HG03108 (cell line): ENCODE data around the gene RAB26.

Experiments used
- ATAC-seq: cut with Tn5 transposase; IDR thresholded peaks from one replicate; pipeline ENCODE4 v1.9.1; 2021; ENCODE audit warnings: moderate library complexity; ENCODE audit not compliant: unreplicated experiment

The RAB26 gene

DNA sequence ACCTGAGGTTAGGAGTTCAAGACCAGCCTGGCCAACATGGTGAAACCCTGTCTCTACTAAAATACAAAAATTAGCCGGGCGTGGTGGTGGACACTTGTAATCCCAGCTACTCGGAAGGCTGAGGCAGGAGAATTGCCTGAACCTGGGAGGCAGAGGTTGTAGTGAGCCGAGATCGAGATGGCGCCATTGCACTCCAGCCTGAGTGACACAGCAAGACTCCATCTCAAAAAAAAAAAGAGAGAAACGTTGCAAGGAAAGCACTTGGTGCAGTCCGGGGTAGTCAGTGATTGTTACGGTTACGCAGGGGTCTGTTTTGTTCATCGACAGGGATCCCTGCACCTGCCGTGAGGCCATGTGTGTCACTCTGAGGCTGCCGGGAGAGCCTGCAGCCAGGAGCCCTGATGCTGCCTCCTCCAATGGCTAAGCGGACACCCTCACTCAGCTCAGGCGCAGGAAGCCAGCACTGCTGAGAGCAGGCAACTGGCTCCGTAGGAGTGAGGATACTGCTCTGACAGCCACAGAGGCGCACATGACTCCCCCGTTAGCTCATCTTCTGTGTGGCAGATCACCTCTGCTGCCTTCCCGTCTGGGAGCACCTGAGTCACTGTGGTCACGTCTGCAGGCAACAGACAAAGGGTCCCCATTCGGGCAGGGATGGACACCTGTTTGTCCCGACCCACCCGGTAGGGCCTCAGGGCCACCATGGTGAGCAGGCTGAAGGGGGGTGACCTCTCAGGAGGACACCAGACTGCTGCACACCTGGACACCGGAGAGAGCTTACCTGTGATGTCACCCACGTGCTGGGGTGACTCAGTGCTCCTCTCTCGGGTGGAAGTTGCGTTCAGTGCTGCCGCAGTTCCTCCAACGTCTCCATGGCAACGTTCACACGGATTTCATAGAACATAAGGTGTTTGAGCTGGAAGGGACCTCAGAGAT is 5.2 kb upstream of the RAB26 start:
- no peak for ATAC-seq

DNA sequence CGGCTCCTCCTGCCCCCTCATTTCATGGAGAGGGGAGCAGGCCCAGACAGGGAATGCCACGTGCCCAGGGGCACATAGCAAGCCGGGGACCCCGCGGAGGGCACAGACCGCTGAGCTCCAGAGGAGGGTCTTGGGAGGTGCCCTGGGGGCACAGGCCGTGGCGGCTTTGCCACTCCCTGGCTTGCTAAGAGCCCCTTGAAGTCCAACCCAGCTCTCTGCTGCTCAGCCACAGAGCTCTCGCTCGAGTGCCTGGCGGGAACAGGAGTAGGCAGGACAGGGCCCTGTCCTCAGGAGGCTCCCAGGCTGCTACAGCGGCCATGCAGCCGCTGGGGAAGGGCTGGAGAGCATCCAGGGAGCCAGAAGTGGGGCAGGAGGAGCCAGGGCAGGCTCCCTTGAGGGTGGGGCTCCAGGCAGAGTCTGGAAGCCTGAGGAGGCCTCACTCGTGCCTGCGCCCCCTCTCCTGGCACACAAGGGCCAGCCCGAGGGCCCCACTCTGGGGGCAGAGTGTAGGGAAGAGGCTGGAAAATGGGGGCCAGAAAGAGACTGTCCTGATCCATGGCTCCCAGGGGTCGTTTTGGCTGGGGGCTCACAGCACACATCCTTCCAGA is 4.4 kb upstream of the RAB26 start:
- ATAC-seq: no peak

DNA sequence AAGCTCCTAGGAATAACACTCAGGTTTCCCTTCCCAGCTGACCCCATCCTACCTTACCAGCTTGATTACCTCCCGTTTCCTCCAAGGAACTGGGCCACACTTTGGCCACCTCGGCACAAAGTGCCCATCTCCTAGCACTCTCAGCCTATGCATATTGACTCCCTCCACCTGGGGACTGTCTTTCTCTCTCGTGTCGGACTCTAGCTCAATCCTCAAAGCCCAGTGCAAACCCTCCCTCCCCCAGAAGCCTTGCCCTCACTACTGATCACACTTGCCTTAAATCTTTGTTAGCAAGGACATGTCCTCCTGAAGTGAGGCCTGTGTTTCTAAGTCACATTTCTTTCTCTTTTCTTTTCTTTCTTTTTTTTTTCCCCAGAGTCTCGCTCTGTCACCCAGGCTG is 2.6 kb upstream of the RAB26 start:
- ATAC-seq: no peak

DNA sequence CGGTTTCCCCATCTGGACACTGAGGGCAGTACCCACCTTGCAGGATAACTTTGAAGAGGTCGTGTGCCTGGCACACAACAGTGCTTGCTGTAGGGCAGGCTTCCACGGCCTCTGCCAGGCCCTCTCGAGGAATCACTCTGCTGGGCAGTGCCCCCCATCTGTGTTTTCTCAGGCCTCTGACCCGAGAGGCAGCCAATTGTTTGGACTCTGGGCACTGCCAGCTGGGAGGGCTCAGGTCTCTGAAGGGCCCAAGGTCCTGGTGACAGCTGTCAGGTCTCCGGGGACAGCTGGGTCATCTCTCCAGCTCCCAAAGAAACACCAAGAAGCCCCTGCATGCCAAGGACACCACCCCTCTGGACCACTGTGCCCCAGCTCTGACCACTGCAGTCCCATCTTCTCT is 1.0 kb upstream of the RAB26 start:
- no peak for ATAC-seq

DNA sequence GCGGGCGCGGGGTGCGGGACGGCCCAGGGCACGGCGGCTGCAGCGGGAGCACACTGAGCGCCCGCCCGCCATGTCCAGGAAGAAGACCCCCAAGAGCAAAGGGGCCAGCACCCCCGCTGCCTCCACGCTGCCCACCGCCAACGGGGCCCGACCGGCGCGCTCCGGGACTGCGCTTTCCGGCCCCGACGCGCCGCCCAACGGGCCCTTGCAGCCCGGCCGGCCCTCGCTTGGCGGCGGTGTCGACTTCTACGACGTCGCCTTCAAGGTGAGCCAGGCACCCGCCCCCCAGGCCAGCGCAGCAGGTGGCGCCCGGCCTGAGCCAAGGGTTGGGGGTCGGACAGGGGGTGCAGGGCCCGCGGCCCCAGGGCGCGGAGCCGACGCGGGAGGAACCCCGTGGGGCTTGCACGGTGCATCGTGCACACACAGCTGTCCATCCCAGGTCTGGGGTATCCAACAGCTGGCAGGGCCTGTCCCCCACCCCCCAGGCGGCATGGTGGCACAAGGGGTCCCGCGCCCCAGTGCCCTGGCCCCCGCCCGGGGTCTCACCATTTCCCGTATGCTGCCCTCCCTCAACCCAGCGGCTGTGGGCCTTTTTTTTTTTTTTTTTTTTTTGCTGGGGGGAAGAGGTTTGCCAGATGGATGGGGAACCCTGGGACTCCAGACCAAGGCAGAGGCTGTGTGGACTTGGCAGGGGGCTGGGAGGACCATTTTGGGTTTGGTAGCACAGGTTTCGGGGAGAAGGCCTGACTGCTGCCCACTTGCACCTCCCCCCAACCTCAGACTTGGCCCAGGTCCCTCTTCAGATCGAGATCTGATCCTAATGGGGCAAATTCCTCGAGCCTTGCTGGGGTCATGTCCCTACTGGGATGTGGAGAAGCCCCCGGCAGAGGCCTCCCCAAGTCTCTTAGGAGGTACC is 547 bp downstream of the RAB26 start:
- ATAC-seq: no peak

DNA sequence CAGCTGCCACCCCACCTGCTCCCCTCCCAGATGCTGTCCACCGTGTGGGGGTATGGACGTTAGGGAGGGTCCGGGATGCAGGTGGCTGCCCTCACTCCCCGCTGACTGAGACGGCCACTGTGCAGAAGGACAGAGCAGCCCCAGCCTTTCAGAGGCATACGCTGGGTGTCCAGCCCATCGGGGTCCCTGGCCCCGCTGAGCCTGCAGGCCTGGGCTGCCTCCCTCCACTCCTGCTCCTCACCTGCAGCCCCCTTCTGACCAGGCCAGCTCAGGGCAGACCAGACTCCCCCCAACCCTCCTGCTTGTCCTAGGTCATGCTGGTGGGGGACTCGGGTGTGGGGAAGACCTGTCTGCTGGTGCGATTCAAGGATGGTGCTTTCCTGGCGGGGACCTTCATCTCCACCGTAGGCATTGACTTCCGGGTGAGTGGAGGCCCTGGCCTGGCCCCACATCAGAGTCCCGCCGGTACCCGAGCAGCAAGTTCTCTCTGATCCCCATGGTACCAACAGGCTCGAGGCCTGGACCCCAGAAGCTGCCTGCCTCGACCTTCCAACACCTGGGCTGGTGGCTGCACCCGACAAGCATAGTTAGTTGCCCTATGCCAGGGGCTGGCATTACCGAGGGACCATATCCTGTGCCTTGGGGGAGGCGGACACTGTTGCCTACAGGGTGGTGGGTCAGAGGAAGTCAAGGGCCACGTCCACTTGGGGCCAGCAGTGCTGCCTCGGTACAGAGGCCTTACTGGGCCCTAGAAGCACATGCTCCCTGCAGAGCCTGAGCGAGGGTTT is 1.4 kb downstream of the RAB26 start:
- no peak for ATAC-seq

DNA sequence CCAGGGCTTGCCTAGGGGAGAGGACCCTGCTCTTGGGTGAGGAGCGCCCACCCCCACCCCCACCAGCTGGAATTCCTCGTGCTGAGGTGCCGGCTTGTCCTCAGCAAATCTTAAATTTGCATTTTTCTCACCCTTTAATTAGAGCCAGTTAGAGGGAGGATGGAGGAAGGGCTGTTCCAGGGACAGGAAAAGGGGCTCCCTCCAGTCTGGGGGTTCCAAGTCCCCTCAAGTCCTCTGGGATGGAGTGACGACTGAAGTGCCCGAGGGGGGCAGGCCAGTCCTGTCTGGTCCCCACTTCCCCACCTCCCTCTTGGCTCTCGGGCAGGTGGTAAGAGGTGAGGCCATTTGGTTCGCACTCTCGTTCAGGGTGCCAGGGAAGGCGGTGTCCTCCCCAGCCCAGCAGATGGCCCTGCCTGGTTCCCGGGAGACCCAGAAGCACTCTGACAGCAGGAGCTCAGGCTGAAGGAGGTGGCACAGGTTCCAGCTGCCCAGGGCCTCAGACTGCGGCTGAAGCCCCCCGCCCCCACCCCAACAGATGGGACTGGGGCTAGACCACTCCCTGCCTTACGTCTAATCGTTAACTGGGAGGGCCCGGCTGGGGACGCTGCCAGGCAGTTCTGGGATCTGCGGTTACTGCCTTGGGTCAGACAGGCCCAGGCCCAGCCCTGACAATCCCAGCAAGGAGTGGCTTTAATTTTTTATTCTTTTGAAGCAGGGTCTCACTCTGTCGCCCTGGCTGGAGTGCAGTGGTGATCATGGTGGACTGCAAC is 2.2 kb downstream of the RAB26 start:
- ATAC-seq: no peak

DNA sequence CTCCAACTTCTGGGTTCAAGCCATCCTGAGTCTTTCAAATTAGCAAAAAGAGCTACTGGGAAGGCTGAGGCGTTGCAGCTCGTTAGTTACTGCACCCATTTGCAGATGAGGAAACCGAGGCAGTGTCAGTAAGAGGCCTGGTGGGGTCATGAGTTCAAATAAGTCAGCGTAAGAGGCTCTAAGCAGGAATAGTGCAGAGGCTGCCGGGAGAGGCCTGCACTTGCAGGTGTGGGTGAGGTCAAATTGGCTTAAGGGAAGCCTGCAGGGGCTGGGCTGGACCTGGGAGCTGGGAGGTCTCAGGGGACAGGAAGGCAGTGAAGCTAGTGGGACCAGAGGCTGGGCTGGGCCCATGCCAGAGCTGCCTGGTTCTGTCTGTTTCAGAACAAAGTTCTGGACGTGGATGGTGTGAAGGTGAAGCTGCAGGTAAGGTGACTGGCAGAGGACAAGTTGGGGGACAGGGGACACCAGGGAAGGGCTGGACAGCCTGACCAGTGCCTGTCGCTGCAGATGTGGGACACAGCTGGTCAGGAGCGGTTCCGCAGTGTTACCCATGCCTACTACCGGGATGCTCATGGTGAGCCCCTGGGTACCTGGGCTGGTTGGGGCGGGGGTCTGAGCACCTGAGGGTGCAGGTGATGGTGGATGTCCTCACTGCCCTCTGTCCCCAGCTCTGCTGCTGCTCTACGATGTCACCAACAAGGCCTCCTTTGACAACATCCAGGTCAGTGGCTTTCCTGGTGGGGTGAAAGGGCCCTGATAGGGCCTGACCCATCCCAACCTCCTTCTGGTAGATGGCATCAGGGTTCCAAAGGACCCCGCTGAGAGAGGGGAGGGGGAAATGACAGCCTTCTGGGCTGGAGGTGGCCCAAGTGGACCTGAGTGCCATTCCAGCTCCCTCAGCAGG is 3.0 kb downstream of the RAB26 start:
- no peak for ATAC-seq

DNA sequence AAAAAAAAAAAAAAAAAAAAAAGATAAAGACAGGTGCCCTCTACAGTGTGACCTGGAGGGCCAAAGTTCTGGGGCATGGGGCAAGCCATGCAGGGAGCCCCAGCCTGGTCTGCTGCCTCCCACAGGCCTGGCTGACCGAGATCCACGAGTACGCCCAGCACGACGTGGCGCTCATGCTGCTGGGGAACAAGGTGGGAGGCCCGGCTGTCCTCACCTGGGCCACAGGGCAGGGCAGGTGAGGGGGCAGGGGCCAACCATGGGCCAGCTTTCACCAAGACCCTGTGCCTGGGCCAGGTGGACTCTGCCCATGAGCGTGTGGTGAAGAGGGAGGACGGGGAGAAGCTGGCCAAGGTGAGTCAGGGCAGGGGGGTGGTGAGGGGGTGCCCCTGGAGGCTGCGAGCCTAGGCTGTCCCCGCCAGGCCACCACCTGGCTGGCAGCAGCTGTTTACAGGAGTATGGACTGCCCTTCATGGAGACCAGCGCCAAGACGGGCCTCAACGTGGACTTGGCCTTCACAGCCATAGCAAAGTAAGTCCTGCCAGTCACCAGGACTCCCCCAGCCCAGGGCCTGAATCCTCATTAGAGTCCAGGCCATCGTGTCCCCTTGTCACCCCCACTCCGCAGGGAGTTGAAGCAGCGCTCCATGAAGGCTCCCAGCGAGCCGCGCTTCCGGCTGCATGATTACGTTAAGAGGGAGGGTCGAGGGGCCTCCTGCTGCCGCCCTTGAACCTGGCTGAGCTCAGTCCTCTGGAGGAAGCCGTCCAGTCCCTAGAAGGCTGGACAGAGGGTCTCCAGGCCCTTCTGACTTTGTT is 4.5 kb downstream of the RAB26 start:
- no peak for ATAC-seq

DNA sequence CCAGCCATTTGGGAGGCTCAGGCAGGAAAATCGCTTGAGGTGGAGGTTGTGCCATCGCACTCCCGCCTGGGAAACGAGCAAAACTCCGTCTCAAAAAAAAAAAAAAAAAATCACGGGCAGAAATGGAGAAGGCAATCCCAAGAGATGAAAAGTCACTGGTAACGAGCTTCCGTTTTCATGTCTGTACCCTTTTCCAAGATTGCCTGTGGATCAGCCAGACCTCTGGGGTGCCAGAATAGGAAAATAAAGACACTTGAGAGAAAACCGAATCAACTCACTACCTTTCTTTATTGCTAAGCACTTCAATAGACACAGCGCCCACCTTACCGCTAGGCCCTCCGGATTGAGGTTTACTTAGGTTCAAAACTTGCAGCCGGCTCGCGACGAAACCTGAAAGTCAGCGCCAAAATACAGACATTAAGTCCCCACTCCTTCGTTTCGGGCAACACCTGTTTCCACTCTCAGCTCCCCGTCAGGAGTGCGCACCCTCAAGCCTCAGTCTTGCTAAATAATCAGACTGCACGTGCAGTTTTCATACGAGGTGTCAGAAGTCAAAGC is 6.2 kb downstream of the RAB26 start:
- ATAC-seq: no peak

DNA sequence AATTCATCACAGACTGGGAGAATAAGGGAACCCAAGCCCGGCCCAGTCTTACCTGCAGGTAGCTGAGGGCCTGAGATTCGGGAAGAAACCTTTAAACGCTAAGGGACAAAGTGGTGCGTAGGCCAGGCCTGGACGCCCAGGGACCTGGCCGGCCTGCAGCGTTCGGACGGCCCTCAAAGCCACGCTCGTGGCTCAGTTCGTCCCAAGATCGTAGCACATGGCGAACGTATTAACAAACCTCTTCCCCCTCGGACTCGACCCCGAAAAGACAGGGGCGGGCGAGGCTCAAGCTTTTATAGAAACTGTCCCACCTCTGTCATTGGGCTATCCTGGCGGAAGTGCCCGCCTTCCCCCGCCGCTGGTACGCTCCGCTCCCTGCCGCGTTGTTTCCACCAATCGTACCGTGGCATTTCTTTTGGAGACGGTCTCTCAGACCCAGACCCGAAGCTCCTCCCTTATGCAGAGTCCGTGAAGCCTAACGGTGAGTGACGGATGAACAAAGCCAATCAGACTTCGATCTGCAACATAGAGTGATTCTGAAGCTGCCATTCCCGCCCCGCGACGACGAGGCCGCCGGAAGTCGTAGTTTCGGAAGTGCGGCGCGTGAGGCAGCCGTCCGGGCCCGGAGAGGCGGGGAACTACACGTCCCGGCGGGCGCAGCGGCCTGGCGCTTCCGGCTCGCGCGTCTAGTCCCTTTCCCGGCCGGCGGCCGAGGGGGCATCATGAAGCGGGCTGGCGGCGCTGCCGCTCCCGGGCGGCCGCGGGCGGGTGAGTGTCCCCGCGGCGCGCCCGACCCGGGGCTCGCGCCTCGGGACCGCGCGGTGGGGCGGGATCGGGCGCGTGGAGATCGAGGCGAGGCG is 6.9 kb downstream of the RAB26 start, which contains the start of gene TRAF7:
Gene TRAF7 (plus strand): TSS at position 692 of the 860 bp plus-strand sequence. CDS start 8,139 bp downstream, outside the sequence.
- peak; percentile 87 for ATAC-seq

DNA sequence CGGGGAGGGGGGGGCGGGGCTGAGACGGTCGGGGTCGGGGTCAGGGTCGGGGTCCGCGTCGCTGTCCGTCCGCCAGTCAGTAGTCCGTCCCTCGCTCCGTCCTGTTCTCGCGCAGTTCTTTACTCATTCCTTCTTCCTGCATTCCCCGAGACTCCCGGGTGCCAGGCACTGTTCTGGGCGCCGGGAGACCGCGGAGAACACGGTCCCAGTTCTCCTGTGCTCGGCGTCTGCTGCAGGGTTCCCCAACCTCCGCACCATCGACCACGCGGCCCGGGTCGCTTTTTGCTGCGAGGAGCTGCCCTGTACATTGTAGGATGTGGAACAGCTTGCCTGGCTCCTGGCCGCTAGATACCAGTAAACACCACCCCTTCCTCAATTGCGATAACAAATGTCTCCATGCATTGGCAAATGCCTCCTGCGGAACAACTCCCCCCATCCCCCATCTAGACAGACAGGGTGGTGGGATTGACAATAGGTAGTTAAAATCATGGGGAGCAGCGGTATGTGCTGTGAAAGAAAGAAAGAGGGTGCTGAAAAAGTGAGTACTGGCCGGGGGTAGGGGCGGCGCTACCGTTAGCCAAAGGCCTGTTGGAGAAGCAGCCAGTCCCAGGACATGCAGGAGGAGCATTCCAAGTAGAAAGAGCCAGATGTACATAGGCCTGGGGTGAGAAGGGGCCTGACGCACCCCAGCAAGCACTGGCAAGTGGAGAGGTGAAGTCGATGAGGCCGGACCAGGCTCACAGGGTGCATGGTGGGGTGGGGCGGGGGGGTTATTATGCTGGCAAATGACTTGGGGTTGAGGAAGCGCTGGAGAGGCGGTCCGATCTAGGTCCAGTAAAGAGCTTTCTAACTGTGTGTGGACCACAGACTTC is 7.8 kb downstream of the RAB26 start:
- ATAC-seq: no peak

DNA sequence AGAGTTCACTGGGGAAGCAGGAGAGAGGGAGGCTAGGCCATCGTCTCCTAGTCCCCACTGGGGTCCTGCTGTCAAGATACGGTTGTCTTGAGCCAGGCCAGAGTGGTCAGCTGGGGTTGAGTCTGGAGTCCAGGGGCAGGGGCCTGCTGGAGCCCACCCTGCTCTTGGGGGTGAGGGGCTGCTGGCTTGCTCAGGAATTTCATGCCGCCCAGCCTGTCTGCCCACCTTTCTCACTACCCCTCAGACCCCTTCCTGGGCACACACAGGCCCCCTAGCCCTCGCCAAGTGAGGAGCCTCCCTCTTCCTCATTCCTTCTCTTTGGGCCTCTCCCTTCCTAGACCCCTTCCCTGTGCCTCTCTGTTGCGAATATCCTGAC is 8.4 kb downstream of the RAB26 start:
- ATAC-seq: no peak

DNA sequence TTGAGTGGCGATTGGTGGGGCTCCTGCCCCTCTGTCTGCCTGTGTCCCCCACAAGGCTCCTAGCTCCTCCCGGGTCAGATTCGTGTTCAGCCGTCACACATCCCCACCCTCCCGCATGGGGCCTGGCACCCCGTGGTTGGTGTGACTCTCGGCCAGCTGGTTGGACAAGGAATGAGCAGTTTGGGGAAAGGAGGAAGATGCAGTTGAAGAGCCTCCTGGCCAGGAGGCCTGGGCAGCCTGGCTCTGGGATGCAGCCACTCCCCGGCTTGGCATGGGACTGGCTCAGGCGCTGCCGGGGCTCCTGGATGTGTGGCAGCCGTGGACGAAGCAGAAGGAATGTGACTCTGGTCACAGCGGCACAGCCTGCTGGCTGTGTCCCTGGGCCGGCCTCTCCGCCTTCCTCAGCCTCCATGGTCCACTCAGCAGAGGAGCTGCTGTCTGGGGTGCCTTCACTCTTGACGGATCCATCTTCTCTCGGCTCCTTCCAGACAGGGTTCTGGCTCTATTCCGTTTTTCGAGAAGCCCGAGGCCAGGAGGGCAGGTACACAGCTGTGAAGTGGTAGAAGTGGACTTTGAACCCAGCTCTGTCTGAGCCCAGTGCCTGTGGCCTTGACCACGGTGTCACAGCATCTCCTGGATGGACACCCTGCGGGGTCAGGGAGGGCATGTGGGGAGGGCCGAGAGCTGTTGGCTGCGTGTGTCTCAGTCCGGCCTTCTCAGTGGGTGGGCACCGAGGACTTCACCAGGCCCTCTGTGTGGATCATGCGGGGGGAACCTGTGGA is 9.2 kb downstream of the RAB26 start:
- no peak for ATAC-seq

DNA sequence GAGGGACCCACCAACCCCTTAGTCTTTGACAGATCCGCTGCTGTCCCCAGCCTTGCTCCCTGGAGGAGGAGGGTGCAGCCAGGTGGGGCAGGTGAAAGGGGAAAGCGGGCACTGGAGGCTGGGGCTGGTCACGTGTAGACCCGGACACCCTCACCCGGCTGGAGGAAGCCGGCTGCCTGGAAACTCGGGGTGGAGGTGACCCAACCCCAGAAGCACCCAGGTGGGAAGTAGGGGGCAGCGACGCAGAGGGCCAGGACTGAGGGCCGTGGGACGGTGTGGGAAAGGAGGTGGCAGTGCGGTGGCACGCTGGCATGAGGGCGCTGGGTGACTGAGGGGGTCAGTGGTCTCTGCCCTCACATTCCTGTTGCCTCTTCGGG is 9.8 kb downstream of the RAB26 start:
- ATAC-seq: no peak
